Measurements from ENCODE around the gene ZSWIM7. TPM values are rescaled to one million over a fixed set of nuclear protein-coding genes. Genes with fewer than 3 reads are reported as not detected.
A peak's percentile ranks its signal among the peaks of the same experiment; 100 is the strongest.

Gene ZSWIM7, protein sequence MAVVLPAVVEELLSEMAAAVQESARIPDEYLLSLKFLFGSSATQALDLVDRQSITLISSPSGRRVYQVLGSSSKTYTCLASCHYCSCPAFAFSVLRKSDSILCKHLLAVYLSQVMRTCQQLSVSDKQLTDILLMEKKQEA
- 10 to 100 TPM; 13.0 to 25.8 (median 18.3) TPM for total RNA-seq
- 10 to 100 TPM; 35.0 to 55.5 (median 46.2) TPM for polyA plus RNA-seq

DNA sequence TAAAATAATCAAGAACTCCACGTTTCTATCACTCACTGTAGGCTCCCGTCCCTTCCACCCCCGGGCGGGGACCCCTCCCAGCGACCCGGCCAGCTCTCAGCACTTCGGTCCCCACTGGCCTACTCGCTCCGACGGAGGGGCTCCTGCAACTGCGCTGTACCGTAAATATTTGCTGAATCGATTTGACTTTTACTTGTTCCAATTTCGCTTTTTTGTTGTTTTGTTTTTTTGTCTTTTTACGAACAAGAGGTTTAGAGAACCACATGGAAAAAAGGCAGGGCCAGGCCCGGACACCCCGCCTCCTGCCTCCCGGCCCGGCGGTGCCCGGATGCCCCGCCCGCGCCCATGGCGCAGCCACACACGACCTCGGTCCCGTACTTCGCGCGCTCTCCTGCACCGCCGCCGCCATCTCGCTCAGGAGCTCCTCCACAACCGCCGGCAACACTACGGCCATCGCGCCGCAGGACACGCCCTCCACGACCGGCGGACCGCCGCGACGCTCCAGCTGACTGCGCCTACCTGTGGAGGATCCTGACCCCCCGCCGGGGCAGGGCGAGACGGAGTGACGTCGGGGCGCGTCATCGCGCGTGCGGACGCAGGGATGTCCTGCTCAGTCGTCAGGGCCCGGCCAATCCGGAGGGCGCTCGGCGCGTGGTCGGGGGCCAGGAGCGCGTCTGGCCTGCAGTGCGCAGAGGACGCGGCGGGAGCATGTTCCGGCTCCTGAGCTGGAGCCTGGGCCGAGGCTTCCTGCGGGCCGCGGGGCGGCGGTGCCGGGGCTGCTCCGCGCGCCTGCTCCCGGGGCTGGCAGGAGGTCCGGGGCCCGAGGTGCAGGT is at the start of gene ZSWIM7, which contains the start of gene TTC19:
TSS of gene ZSWIM7 (minus strand) at position 564 of the 833 bp plus-strand sequence. CDS start at position 454, 110 bp downstream.
TSS of gene TTC19 (plus strand) at position 684 of the 833 bp plus-strand sequence. CDS start at position 709, 25 bp downstream.
- peak within 1 kb of the TSS; percentile 88 to 98 (median 96) for H3K27ac ChIP-seq
- 0% methylated on average over 91 of the region's 91 CpGs for WGBS, 2 donors
- H3K36me3 ChIP-seq: peaks cover 16 to 34% (median 21%) of the 10 kb centered on the region in 4 donors
- intact Hi-C loops (cut with DNase I): loop anchor here (2.0 kb wide), 1 partner anchor 55 kb away; the partner anchor contains the start of gene ADORA2B
- DNase-seq: peak; percentile 99
- no peaks in the 10 kb centered on the region for H3K9me3 ChIP-seq
- no peaks in the 10 kb centered on the region for H3K27me3 ChIP-seq
- TF ChIP-seq POLR2AphosphoS5 (IDR thresholded peaks at IDR 0.05) (peak; percentile 97 to 100 (median 98)), POLR2A (IDR thresholded peaks at IDR 0.05) (peak; percentile 82 to 85), EP300 (IDR thresholded peaks at IDR 0.05) (peak in 1 of 4 donors; percentile 72)
- TF ChIP-seq, protein P1, sequence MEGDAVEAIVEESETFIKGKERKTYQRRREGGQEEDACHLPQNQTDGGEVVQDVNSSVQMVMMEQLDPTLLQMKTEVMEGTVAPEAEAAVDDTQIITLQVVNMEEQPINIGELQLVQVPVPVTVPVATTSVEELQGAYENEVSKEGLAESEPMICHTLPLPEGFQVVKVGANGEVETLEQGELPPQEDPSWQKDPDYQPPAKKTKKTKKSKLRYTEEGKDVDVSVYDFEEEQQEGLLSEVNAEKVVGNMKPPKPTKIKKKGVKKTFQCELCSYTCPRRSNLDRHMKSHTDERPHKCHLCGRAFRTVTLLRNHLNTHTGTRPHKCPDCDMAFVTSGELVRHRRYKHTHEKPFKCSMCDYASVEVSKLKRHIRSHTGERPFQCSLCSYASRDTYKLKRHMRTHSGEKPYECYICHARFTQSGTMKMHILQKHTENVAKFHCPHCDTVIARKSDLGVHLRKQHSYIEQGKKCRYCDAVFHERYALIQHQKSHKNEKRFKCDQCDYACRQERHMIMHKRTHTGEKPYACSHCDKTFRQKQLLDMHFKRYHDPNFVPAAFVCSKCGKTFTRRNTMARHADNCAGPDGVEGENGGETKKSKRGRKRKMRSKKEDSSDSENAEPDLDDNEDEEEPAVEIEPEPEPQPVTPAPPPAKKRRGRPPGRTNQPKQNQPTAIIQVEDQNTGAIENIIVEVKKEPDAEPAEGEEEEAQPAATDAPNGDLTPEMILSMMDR (IDR thresholded peaks at IDR 0.05): no peak
- peak within 1 kb of the TSS; percentile 61 to 82 (median 72) for H3K4me3 ChIP-seq
- H3K4me1 ChIP-seq: peaks cover 0 to 27% (median 17%) of the 10 kb centered on the region in 4 donors

DNA sequence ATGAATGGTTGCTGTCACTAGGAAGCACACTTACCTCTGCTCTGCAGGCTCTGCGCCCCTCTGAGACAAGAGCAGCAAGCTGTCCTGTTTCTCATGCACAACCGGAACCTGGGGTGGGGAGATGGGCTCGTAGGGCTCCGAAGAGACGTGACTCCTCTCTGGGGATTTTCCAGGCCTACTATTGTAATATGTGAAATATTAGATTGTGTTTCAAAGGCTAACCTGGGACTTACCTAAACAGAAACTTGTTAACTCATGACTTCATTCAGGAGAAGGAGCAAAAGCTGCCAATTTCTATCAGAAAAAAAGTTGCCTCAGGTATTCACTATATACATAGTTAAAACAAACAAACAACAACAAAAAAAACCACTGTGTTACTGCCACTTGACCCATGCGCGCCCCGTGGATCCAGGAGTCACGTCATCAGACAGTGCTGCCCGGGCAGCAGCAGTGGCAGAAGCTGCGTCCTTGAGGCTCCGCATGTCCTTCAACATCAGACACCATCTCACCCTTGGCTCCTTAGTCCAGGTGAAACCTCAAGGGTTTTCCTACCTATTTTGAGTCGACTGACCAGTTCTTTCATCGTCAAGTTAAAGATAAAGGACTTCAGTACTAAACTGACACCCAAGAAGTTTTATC is 49.4 kb upstream of the ZSWIM7 start:
- H3K4me1 ChIP-seq: no peaks in the 10 kb centered on the region
- intact Hi-C loops (cut with DNase I): no loop called here
- no peaks in the 10 kb centered on the region for H3K27me3 ChIP-seq
- DNase-seq: no peak
- TF ChIP-seq POLR2A (IDR thresholded peaks at IDR 0.05) (no peak), EP300 (IDR thresholded peaks at IDR 0.05) (no peak), POLR2AphosphoS5 (IDR thresholded peaks at IDR 0.05) (no peak)
- TF ChIP-seq, protein P1 (IDR thresholded peaks at IDR 0.05): no peak
- H3K27ac ChIP-seq: no peak overlapping the region
- no peak overlapping the region for H3K4me3 ChIP-seq
- 91 to 93% methylated on average over 14 of the region's 14 CpGs for WGBS, 2 donors
- peaks cover 6 to 54% (median 27%) of the 10 kb centered on the region in 4 donors for H3K36me3 ChIP-seq
- H3K9me3 ChIP-seq: no peaks in the 10 kb centered on the region

DNA sequence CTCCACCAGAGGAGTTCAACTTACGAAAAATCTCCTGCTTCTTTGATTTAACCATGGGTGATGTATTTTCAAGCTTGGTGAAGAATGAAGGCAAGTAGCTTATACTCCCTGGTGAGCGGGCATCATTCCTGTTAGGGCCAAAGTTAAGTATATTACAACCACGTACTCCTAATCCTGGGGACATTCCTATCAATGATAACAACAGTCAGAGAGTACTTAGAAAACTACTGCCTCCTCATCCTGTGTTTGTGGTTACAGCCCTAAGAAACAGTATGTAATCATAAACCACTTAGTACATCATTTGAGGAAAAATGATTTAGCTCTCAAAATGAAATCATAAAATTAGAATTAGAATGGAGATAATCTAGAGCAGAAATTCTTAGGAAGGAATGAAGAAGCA is 47.5 kb upstream of the ZSWIM7 start:
- H3K4me1 ChIP-seq: no peaks in the 10 kb centered on the region
- DNase-seq: no peak
- H3K9me3 ChIP-seq: no peaks in the 10 kb centered on the region
- no peak overlapping the region for H3K4me3 ChIP-seq
- H3K27ac ChIP-seq: no peak overlapping the region
- no peaks in the 10 kb centered on the region for H3K27me3 ChIP-seq
- TF ChIP-seq POLR2AphosphoS5 (IDR thresholded peaks at IDR 0.05): no peak
- H3K36me3 ChIP-seq: peaks cover 6 to 73% (median 28%) of the 10 kb centered on the region in 4 donors
- 95 to 96% methylated on average over 3 of the region's 3 CpGs for WGBS, 2 donors
- intact Hi-C loops (cut with DNase I): no loop called here

DNA sequence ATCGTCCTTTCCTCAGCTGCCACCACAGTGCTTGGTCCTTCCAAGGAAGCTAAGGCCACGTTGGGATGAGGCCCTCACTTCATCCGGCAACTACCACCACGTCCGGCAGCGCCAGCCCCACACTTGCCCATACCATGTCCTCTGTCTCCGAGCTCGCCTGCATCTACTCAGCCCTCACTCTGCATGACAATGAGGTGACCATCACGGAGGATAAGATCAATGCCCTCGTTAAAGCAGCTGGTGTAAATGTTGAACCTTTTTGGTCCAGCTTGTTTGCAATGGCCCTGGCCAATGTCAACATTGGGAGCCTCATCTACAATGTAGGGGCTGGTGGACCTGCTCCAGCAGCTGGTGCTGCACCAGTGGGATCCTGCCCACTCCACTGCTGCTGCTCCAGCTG is 45.0 kb upstream of the ZSWIM7 start:
- no peak for DNase-seq
- H3K4me3 ChIP-seq: no peak overlapping the region
- TF ChIP-seq POLR2A (IDR thresholded peaks at IDR 0.05): no peak
- TF ChIP-seq, protein P1 (IDR thresholded peaks at IDR 0.05): no peak
- H3K9me3 ChIP-seq: no peaks in the 10 kb centered on the region
- H3K27me3 ChIP-seq: no peaks in the 10 kb centered on the region
- no peaks in the 10 kb centered on the region for H3K4me1 ChIP-seq
- 87 to 91% methylated on average over 10 of the region's 10 CpGs for WGBS, 2 donors
- peaks cover 6 to 95% (median 31%) of the 10 kb centered on the region in 4 donors for H3K36me3 ChIP-seq
- intact Hi-C loops (cut with DNase I): no loop called here
- no peak overlapping the region for H3K27ac ChIP-seq

All from sigmoid colon (tissue), 7 donors.